NOMO-1 treated with dmso at 0.1 percent for 144 hours (cell line): Measurements from ENCODE around the gene LHCGR.
"Not testable (repeated sequence)": the region's sequence is repeated elsewhere in the genome, so short reads cannot be mapped to it uniquely, and the experiment has no call there.

Experiments
- DNase-seq: peaks from one replicate; lab custom pipeline; 2025; ENCODE audit not compliant: unreplicated experiment; lab: John Stamatoyannopoulos, UW

The LHCGR gene

GRCh38 chr2:48747319-48747718 is 8.2 kb downstream of the LHCGR start:
- DNase-seq: no peak

- DNase-seq: not testable (repeated sequence)
These were observed 16.3 kb downstream of the LHCGR start for GRCh38 chr2:48739236-48739635.

GRCh38 chr2:48738806-48739205 is 16.7 kb downstream of the LHCGR start:
- no peak for DNase-seq

- no peak for DNase-seq
These were observed 19.3 kb downstream of the LHCGR start for GRCh38 chr2:48736251-48736650.

DNA sequence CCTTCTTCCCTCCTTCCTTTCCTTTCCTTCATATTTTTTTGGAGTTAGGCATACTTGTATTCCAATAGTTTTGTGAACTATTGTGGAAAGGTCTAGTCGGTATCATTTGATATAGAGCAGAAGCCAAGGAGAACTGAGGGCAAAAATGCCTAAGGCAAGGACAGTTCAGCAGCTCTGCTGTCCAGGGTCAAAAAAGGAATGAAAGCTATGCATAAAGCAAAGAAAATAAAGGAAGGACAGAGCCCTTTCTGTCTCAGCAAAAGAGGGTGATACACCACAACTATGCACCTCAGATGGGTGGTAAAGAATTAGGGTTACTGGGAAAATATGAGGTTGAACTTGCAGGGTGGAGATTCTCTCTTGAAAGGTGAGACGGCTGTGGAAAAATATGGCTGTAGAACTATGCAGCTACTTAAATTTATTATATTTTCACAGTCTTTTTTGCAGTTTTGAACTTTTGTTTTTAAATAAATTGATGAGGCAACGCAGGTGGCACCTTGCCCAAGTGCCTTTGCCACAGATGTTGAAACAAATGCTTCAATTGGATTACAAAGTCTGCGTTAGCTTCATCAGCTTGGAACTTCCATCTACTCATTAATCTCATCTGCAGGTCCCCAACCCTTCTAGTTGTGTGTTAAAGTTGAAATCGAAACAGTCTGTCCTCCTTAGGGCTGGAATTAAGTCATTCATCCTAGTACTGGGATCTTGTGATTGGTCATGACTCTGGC is 20.8 kb downstream of the LHCGR start:
- DNase-seq: no peak

- no peak for DNase-seq
These were observed 22.4 kb downstream of the LHCGR start for GRCh38 chr2:48733067-48733503.

DNA sequence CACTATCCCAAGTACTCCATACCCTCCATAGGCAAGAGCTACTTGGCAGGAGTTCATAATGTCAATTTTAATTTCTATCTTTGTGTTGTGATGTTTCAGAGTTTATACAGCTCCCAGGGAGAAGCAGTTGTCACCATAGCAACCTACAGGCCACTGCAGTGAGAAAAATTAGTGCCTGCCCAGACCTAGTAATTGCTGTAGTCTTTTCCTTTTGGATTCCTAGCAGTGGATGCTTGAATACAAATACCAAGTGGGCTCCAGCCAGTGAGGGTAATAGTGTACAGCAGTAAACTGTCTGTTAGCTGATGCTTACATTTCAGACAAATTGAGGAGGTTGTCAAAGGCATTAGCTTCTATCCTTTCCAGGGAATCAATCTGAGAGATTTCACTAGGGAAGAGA is 26.7 kb downstream of the LHCGR start:
- no peak for DNase-seq

DNA sequence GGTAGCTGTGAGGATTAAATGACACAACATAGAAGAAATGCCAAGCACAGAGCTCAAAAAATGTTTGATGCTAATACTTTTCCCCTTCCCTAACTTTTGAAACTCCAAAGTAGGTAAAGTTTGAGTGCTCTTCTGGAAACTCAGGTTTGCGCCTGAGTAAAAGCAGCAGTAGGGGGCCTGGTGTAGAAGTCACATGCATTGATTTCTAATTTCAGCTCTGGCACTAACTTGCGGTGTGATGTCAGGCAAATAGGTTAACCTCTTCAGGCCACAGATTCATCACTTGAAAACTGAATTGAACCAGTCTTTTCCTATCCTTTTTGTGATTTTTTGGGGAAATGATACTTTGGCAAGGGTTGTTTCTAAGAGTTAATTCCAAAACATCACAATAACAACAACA is 27.2 kb downstream of the LHCGR start:
- no peak for DNase-seq

GRCh38 chr2:48727560-48727959 is 28.0 kb downstream of the LHCGR start:
- no peak for DNase-seq

DNA sequence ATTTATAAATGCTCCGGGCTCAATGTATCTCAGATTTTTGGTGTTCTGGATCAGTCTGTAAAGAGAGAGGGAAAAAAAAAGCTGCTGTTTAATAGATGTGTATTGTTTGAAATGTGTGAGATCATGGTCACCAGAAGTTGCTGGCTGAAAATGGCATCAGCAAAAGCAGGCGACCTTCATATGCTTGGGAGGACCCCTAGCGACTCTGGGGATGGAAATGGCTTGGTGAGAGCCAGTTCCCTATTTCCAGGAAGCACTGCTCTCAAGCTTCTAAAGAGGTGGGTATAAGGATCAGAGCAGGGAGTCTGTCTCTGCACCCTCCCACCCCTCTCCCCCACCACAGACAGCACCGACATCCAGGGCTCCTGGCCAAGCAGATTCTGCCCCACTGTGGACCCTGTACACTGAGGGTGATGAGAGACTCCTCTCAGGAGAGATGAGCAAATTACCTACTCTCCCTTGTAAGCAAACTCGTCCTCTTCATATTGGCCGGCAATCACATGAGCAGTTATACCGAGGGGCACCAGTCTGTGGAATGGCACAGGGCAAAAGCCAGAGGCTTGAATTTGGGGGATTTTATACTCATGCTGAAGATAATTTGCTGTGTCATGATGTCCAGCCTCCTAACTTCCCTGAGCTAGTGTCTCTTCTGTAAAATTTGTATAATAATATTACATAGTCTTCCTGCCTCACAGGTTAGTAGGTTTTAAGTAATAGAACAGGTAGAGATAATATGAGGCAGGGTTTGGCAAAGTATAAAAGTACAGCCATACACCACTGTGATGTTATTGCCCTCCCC is 29.6 kb downstream of the LHCGR start:
- no peak for DNase-seq

GRCh38 chr2:48724278-48724677 is 31.2 kb downstream of the LHCGR start:
- no peak for DNase-seq

DNA sequence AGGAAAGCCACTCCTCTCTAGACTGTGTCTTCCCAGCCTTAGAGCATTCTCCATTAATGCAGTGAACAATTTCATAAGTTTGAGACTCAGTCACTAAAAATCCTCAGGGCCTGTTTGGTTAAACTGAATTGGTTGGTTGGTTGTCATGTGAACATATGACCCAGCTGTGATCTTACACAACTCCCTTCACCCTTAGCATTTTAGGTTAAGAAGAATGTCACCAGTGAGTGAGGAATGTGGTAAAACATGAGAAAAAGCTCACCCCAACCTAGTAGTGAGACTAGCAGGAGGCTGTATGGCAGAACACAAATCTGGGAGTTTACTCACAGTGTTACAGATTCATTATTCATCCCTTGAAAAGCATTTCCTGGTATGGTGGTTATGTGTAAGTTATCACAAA is 32.4 kb downstream of the LHCGR start:
- DNase-seq: no peak

GRCh38 chr2:48722391-48722790 is 33.1 kb downstream of the LHCGR start:
- DNase-seq: no peak

GRCh38 chr2:48721158-48721557 is 34.4 kb downstream of the LHCGR start:
- no peak for DNase-seq

GRCh38 chr2:48719480-48720177 is 35.9 kb downstream of the LHCGR start:
- no peak for DNase-seq

GRCh38 chr2:48717846-48718245 is 37.7 kb downstream of the LHCGR start:
- DNase-seq: no peak

- DNase-seq: no peak
These were observed 39.6 kb downstream of the LHCGR start for GRCh38 chr2:48715956-48716355.

DNA sequence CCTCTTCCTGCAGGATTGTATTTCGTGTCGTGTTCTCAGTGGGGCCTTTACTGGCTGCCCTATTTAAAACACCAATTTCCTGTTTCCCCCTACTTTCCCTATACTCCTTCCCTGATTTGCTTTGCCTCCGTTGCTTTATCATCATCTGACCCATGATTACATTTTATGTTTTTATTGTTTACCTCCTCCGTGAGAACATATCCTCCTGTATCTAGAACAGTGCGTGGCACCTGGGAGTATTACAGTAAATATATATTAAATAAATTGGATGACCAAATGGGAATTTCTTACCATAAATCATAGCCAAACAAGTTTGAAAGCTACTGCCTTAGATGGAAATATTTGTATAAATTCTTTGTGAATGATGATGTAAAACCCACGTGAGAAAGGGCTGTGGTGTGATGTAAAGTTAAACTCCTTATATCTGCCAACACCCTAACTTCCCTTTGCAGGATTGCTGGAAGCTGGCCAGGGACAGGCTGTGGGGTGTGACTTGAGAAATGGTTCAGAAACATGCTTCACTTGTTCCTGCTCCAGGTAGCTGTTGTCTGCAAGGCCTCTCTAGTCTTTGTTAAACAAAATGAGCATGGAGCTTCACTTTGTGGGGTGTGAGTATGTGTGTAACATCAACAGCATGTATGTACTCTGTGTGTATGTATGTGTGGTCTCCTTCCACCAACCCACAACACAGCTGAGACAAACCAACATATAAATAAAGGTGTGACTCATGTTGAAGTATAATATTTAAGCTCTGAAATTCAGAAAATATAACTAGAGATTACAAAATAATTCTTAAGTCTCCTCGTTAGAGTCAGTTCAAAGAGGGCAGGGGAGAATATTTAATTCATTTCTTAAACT is 40.3 kb downstream of the LHCGR start:
- DNase-seq: no peak

DNA sequence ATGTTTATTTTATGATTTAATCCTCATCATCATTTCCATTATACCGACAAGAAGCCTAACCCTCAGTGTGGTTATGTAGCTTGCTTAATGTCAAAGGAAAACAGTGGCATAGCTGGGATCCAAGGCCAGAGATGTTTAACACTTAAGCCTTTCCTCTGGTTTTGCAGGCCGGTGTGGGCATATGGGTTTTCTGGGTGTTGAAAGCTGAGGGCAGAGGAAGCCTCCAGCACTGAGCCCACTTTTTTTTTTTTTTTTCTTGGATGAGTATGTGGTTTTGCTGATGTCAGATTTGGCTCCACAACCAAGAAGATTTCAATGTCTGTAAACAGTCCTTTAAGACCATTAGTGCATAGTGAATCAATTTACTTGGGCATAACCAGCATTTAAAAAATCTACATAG is 41.3 kb downstream of the LHCGR start:
- DNase-seq: no peak

- no peak for DNase-seq
These were observed 41.9 kb downstream of the LHCGR start for GRCh38 chr2:48713647-48714046.

DNA sequence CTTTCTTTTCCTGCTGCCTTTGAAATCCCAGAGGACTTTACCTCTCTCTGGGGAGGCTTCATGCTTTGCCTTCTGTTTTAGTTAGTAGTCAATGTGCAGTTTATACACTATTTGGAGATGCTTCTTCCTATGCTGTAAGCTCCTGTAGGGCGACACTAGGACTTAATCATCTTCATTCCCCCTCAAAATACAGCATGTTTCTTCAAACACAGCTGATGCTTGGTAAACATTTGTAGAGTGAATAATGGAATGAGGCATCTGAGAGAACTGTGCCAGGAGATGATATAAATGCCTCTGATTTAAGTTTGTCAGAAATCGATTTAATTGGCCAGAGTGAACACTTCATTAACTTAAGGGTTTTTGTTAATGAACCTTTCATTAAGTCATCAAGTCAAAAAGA is 43.4 kb downstream of the LHCGR start:
- DNase-seq: no peak
